H1 (cell line): ENCODE measurements around the gene MAML1. TPM values are rescaled to one million over a fixed set of nuclear protein-coding genes. Genes with fewer than 3 reads are reported as not detected.

Experiments
- BACH1 ChIP-seq: IDR thresholded peaks from 2 replicates; pipeline ENCODE4 v1.6.1; 2012; ENCODE audit warnings: low read length, improper control_type of control experiment
- BRCA1 ChIP-seq: IDR thresholded peaks from 2 replicates; pipeline ENCODE4 v1.6.1; 2012; ENCODE audit warnings: low read depth, low read length, improper control_type of control experiment
- CTBP2 ChIP-seq: IDR thresholded peaks from 2 replicates; pipeline ENCODE4 v1.7.0; 2011; ENCODE audit warnings: borderline replicate concordance, mild to moderate bottlenecking, moderate library complexity, mixed read lengths, low read length; ENCODE audit not compliant: insufficient read depth, insufficient read length
- GTF2F1 ChIP-seq: IDR thresholded peaks from 2 replicates; pipeline ENCODE4 v1.6.1; 2012; ENCODE audit warnings: low read depth, low read length, improper control_type of control experiment, borderline replicate concordance
- JUND ChIP-seq: IDR thresholded peaks from 2 replicates; pipeline ENCODE4 v1.6.1; 2011; ENCODE audit warnings: mild to moderate bottlenecking, improper control_type of control experiment, low read length
- PHF8 ChIP-seq: fragments of 200-600 bp; sonication (generic); conservative IDR thresholded peaks from 2 replicates; pipeline ENCODE4 v1.7.1; 2012; ENCODE audit warnings: low read depth, mild to moderate bottlenecking, inconsistent platforms, low read length, moderate library complexity
- RAD21 ChIP-seq, 2 experiments: IDR thresholded peaks in 1 of 2; conservative IDR thresholded peaks in 1 of 2; 2 replicates each; pipeline ENCODE4 v1.6.1; 2011; ENCODE audit warnings: low read depth in 2 of 2, low read length in 2 of 2, improper control_type of control experiment in 1 of 2, inconsistent platforms in 1 of 2, mild to moderate bottlenecking in 1 of 2, moderate library complexity in 1 of 2
- RFX5 ChIP-seq: IDR thresholded peaks from 2 replicates; pipeline ENCODE4 v1.6.1; 2011; ENCODE audit warnings: low read depth, low read length, improper control_type of control experiment, borderline replicate concordance
- SP4 ChIP-seq: IDR thresholded peaks from 2 replicates; pipeline ENCODE4 v1.6.1; 2012; ENCODE audit warnings: low read length, inconsistent platforms
- polyA plus RNA-seq, 7 experiments: library from polyadenylated mRNA; depleted of rRNA in 3 of 7; stranded (reverse) in 5 of 7; unstranded in 2 of 7; fragments of >200 nt in 5 of 7; fragments of 200-250 nt in 2 of 7; gene quantifications; 1 replicate in 5 of 7; 2 replicates in 1 of 7; 4 replicates in 1 of 7; pipeline versions ENCODE4 v1.2.1 to v1.2.3, GENCODE V29; 2011 to 2013; ENCODE audit warnings: missing spikeins in 2 of 7, mixed read lengths in 2 of 7
- total RNA-seq: library from RNA; stranded (reverse); fragmentation: NEBNext Ultra II Directional; extraction: Animal tissue kit (Norgen Biotek cat#: 25700); gene quantifications from 2 replicates; pipeline ENCODE4 v1.2.1, GENCODE V29; 2021
- TF ChIP-seq, protein P1 (sequence below): fragments of 300-600 bp; sonication (generic); IDR thresholded peaks from 2 replicates; pipeline ENCODE4 v1.7.1; 2012; ENCODE audit warnings: low read length, moderate library complexity, mild to moderate bottlenecking, inconsistent platforms; ENCODE audit not compliant: insufficient replicate concordance

MAML1 gene
- total and polyA plus RNA-seq, 2 of the 8 experiments (the other 6 are each of a cell fraction or from before 2014, with no cell fraction given), result 17.1 to 41.9 TPM

DNA sequence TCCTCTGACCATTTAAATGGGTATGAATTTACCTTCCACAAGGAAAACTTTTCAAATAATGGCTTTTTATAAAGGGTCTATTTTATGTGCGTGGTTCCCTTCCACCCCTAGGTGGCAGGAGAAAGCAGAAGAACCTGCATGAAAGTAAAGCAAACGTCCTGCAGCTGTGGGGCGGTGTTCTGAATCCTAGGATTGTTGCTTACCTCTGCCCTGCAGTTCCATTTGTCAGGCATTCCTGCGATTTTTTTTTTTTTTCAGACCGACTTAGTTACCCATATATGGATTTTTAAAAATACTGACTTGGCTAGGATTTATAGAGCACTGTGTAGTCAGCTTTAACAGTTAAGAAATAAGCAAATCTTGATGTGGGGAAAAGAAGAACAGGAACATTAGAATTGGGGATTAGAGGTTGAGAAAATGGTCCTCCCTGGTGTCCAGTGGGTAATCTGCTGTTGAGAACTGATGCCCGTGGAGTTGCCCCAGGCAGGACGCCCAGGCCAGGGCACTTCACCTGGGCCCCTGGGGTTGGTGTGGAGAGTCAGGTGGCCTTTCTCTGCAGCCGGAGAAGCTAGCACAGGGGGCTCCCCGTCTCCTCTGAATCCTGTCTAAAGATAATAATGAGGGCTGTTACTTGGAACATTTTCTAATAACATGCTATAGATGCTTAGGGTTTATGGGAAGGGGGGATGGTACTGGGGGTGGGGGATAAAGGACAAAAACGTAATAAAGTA, 30.8 kb downstream of the MAML1 start (continued):
- TF ChIP-seq, protein P1, sequence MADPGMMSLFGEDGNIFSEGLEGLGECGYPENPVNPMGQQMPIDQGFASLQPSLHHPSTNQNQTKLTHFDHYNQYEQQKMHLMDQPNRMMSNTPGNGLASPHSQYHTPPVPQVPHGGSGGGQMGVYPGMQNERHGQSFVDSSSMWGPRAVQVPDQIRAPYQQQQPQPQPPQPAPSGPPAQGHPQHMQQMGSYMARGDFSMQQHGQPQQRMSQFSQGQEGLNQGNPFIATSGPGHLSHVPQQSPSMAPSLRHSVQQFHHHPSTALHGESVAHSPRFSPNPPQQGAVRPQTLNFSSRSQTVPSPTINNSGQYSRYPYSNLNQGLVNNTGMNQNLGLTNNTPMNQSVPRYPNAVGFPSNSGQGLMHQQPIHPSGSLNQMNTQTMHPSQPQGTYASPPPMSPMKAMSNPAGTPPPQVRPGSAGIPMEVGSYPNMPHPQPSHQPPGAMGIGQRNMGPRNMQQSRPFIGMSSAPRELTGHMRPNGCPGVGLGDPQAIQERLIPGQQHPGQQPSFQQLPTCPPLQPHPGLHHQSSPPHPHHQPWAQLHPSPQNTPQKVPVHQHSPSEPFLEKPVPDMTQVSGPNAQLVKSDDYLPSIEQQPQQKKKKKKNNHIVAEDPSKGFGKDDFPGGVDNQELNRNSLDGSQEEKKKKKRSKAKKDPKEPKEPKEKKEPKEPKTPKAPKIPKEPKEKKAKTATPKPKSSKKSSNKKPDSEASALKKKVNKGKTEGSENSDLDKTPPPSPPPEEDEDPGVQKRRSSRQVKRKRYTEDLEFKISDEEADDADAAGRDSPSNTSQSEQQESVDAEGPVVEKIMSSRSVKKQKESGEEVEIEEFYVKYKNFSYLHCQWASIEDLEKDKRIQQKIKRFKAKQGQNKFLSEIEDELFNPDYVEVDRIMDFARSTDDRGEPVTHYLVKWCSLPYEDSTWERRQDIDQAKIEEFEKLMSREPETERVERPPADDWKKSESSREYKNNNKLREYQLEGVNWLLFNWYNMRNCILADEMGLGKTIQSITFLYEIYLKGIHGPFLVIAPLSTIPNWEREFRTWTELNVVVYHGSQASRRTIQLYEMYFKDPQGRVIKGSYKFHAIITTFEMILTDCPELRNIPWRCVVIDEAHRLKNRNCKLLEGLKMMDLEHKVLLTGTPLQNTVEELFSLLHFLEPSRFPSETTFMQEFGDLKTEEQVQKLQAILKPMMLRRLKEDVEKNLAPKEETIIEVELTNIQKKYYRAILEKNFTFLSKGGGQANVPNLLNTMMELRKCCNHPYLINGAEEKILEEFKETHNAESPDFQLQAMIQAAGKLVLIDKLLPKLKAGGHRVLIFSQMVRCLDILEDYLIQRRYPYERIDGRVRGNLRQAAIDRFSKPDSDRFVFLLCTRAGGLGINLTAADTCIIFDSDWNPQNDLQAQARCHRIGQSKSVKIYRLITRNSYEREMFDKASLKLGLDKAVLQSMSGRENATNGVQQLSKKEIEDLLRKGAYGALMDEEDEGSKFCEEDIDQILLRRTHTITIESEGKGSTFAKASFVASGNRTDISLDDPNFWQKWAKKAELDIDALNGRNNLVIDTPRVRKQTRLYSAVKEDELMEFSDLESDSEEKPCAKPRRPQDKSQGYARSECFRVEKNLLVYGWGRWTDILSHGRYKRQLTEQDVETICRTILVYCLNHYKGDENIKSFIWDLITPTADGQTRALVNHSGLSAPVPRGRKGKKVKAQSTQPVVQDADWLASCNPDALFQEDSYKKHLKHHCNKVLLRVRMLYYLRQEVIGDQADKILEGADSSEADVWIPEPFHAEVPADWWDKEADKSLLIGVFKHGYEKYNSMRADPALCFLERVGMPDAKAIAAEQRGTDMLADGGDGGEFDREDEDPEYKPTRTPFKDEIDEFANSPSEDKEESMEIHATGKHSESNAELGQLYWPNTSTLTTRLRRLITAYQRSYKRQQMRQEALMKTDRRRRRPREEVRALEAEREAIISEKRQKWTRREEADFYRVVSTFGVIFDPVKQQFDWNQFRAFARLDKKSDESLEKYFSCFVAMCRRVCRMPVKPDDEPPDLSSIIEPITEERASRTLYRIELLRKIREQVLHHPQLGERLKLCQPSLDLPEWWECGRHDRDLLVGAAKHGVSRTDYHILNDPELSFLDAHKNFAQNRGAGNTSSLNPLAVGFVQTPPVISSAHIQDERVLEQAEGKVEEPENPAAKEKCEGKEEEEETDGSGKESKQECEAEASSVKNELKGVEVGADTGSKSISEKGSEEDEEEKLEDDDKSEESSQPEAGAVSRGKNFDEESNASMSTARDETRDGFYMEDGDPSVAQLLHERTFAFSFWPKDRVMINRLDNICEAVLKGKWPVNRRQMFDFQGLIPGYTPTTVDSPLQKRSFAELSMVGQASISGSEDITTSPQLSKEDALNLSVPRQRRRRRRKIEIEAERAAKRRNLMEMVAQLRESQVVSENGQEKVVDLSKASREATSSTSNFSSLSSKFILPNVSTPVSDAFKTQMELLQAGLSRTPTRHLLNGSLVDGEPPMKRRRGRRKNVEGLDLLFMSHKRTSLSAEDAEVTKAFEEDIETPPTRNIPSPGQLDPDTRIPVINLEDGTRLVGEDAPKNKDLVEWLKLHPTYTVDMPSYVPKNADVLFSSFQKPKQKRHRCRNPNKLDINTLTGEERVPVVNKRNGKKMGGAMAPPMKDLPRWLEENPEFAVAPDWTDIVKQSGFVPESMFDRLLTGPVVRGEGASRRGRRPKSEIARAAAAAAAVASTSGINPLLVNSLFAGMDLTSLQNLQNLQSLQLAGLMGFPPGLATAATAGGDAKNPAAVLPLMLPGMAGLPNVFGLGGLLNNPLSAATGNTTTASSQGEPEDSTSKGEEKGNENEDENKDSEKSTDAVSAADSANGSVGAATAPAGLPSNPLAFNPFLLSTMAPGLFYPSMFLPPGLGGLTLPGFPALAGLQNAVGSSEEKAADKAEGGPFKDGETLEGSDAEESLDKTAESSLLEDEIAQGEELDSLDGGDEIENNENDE, result no peak
- TF ChIP-seq GTF2F1 (no peak), SP4 (no peak), RFX5 (no peak), CTBP2 (no peak), BRCA1 (no peak), PHF8 (no peak), RAD21 (IDR thresholded peaks at IDR 0.05 in 1 of 2, conservative IDR thresholded peaks at IDR 0.05 in 1 of 2; ENCODE audit: low read depth in 2 of 2, low read length in 2 of 2) (peak; percentile 66 to 71), JUND (no peak), BACH1 (0 out of 2 replicates have a peak, but pooled peaks have one; percentile 15)
